GM23248 (cell line): ENCODE data around the gene SERPINH1.
"Not testable (repeated sequence)": the region's sequence is repeated elsewhere in the genome, so short reads cannot be mapped to it uniquely, and the experiment has no call there.

ENCODE experiments used
- EZH2 ChIP-seq: fragments of 200-600 bp; sonication (generic); IDR thresholded peaks from 2 replicates; pipeline ENCODE4 v1.6.1; 2018; ENCODE audit warnings: antibody characterized with exemption, mild to moderate bottlenecking; ENCODE audit not compliant: insufficient read depth, poor library complexity, severe bottlenecking
- EZH2phosphoT487 ChIP-seq: fragments of 200-600 bp; sonication (generic); IDR thresholded peaks from 2 replicates; pipeline ENCODE4 v1.6.1; 2018; ENCODE audit warnings: antibody characterized with exemption, moderate library complexity, mild to moderate bottlenecking, low read depth; ENCODE audit not compliant: insufficient read depth

GRCh38 chr11:75584659-75585292, 22.7 kb downstream of the SERPINH1 start:
- not testable (repeated sequence) for TF ChIP-seq EZH2phosphoT487, EZH2
